NB4 (cell line): ENCODE results near the gene LGALS3.

Experiments
- MYC ChIP-seq: IDR thresholded peaks from 2 replicates; pipeline ENCODE4 v1.6.1; 2011; ENCODE audit warnings: low read depth, low read length
- POLR2A ChIP-seq: IDR thresholded peaks from 2 replicates; pipeline ENCODE4 v1.6.1; 2011; ENCODE audit warnings: mild to moderate bottlenecking; ENCODE audit not compliant: insufficient read length; ENCODE audit errors: extremely low read depth
- TF ChIP-seq, protein P1 (sequence below): IDR thresholded peaks from one replicate; pipeline ENCODE4 v1.5.1; 2012; ENCODE audit warnings: low read depth, low read length
- TF ChIP-seq, protein P2 (sequence below): IDR thresholded peaks from 2 replicates; pipeline ENCODE4 v1.6.1; 2011; ENCODE audit warnings: low read depth, low read length

DNA sequence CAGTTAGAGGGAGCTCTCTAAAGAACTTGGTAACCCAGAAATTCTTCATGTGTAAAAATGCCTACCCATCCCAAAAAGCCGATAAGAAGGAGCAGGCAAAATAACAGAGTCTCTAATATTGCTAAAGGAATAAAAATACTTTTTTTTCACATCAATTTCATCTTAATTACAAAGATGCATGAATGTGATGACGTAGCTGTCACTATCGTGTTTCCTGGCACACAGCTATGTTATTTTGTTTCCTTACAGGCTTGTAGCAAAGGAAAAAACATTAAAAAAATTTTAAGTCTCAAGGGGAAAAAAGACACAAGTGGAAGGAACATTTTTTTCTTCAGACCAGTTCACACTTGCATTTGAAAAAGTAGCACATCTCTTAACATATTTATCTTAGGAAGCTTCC is 10.3 kb upstream of the LGALS3 start:
- TF ChIP-seq POLR2A (no peak), MYC (no peak)
- TF ChIP-seq, protein P1, sequence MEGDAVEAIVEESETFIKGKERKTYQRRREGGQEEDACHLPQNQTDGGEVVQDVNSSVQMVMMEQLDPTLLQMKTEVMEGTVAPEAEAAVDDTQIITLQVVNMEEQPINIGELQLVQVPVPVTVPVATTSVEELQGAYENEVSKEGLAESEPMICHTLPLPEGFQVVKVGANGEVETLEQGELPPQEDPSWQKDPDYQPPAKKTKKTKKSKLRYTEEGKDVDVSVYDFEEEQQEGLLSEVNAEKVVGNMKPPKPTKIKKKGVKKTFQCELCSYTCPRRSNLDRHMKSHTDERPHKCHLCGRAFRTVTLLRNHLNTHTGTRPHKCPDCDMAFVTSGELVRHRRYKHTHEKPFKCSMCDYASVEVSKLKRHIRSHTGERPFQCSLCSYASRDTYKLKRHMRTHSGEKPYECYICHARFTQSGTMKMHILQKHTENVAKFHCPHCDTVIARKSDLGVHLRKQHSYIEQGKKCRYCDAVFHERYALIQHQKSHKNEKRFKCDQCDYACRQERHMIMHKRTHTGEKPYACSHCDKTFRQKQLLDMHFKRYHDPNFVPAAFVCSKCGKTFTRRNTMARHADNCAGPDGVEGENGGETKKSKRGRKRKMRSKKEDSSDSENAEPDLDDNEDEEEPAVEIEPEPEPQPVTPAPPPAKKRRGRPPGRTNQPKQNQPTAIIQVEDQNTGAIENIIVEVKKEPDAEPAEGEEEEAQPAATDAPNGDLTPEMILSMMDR: no peak
- TF ChIP-seq, protein P2, sequence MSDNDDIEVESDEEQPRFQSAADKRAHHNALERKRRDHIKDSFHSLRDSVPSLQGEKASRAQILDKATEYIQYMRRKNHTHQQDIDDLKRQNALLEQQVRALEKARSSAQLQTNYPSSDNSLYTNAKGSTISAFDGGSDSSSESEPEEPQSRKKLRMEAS: no peak
